Stimulated activated naive CD8-positive, alpha-beta T cell treated with anti-CD3 and anti-CD28 coated beads, Interleukin-15, amount 100 ng/mL, for 72 hours (primary cell): ENCODE results near the gene FAM72A.
A peak's percentile ranks its signal among the peaks of the same experiment; 100 is the strongest.
"Not testable (repeated sequence)": the region's sequence is repeated elsewhere in the genome, so short reads cannot be mapped to it uniquely, and the experiment has no call there.

Experiments
- ATAC-seq: fragments of 150-1000 bp; cut with Tn5 transposase; 2 replicates; pipeline ENCODE4 v1.10.0; 2021; ENCODE audit warnings: mild to moderate bottlenecking, moderate library complexity
- DNase-seq, 2 donors: peaks; one replicate each; pipeline ENCODE4 v3.0.0; 2021 to 2022
- H3K27ac Mint-ChIP-seq, 2 donors: one replicate each; pipeline ENCODE4 v1.8.0; 2022; ENCODE audit warnings: mild to moderate bottlenecking in 2 of 2, mixed read lengths in 2 of 2, moderate library complexity in 2 of 2
- H3K27me3 Mint-ChIP-seq: one replicate; pipeline ENCODE4 v1.8.0; 2022; ENCODE audit warnings: mixed read lengths
- H3K4me1 Mint-ChIP-seq: one replicate; pipeline ENCODE4 v1.8.0; 2022; ENCODE audit warnings: mild to moderate bottlenecking, mixed read lengths
- H3K4me3 Mint-ChIP-seq, 2 donors: one replicate each; pipeline ENCODE4 v1.8.0; 2022; ENCODE audit warnings: mild to moderate bottlenecking in 2 of 2, mixed read lengths in 2 of 2, moderate library complexity in 1 of 2
- H3K9me3 Mint-ChIP-seq, 2 donors: one replicate each; pipeline ENCODE4 v1.8.0; 2022; ENCODE audit warnings: mixed read lengths in 2 of 2

FAM72A gene

GRCh38 chr1:206220332-206221000 is 17.8 kb upstream of the FAM72A start:
- H3K27me3 Mint-ChIP-seq, H3K4me3 Mint-ChIP-seq, ATAC-seq, H3K27ac Mint-ChIP-seq, DNase-seq, H3K4me1 Mint-ChIP-seq, H3K9me3 Mint-ChIP-seq: not testable (repeated sequence)

GRCh38 chr1:206219514-206220331 is 17.1 kb upstream of the FAM72A start:
- DNase-seq, H3K4me3 Mint-ChIP-seq, H3K27ac Mint-ChIP-seq, H3K27me3 Mint-ChIP-seq, H3K9me3 Mint-ChIP-seq, ATAC-seq, H3K4me1 Mint-ChIP-seq: not testable (repeated sequence)

- not testable (repeated sequence) for DNase-seq, H3K4me1 Mint-ChIP-seq, H3K27ac Mint-ChIP-seq, H3K9me3 Mint-ChIP-seq, ATAC-seq, H3K27me3 Mint-ChIP-seq, H3K4me3 Mint-ChIP-seq
Measured at GRCh38 chr1:206218765-206219164, 16.1 kb upstream of the FAM72A start.

GRCh38 chr1:206218285-206218684 is 15.6 kb upstream of the FAM72A start:
- not testable (repeated sequence) for H3K27me3 Mint-ChIP-seq, H3K4me1 Mint-ChIP-seq, DNase-seq, ATAC-seq, H3K4me3 Mint-ChIP-seq, H3K27ac Mint-ChIP-seq, H3K9me3 Mint-ChIP-seq

GRCh38 chr1:206215600-206216392 is 13.2 kb upstream of the FAM72A start:
- not testable (repeated sequence) for H3K4me3 Mint-ChIP-seq, H3K27me3 Mint-ChIP-seq, H3K9me3 Mint-ChIP-seq, ATAC-seq, H3K4me1 Mint-ChIP-seq, H3K27ac Mint-ChIP-seq, DNase-seq

- H3K27me3 Mint-ChIP-seq, DNase-seq, H3K27ac Mint-ChIP-seq, H3K4me3 Mint-ChIP-seq, H3K4me1 Mint-ChIP-seq, ATAC-seq, H3K9me3 Mint-ChIP-seq: not testable (repeated sequence)
Measured at GRCh38 chr1:206210802-206211201, 8.2 kb upstream of the FAM72A start.

- H3K27me3 Mint-ChIP-seq, H3K4me1 Mint-ChIP-seq, H3K9me3 Mint-ChIP-seq, H3K4me3 Mint-ChIP-seq, H3K27ac Mint-ChIP-seq, DNase-seq, ATAC-seq: not testable (repeated sequence)
Measured at GRCh38 chr1:206205569-206205968, 2.9 kb upstream of the FAM72A start.

- H3K27ac Mint-ChIP-seq, H3K9me3 Mint-ChIP-seq, H3K27me3 Mint-ChIP-seq, H3K4me1 Mint-ChIP-seq, ATAC-seq: not testable (repeated sequence)
- DNase-seq: peak; percentile 9 to 10
- H3K4me3 Mint-ChIP-seq: peak overlapping the region; percentile 45 to 82
Measured at GRCh38 chr1:206204871-206205270, 2.2 kb upstream of the FAM72A start.

GRCh38 chr1:206204159-206204511 is 1.5 kb upstream of the FAM72A start:
- not testable (repeated sequence) for ATAC-seq, H3K27ac Mint-ChIP-seq, DNase-seq, H3K4me1 Mint-ChIP-seq, H3K9me3 Mint-ChIP-seq, H3K27me3 Mint-ChIP-seq
- peak overlapping the region; percentile 74 to 79 for H3K4me3 Mint-ChIP-seq

- ATAC-seq: peak; percentile 29
- DNase-seq: peak; percentile 63 to 68
- not testable (repeated sequence) for H3K9me3 Mint-ChIP-seq, H3K4me1 Mint-ChIP-seq, H3K27me3 Mint-ChIP-seq
- H3K4me3 Mint-ChIP-seq: peak within 1 kb of the TSS; percentile 87 to 89
- peak within 1 kb of the TSS; percentile 57 to 74 for H3K27ac Mint-ChIP-seq
Measured at GRCh38 chr1:206203364-206204158, 922 bp upstream of the FAM72A start, which contains the start of gene SRGAP2. SRGAP2 (plus strand) TSS chr1:206203541; CDS start chr1:206205971, 2,430 bp downstream.

GRCh38 chr1:206196748-206197424 is 5.8 kb downstream of the FAM72A start:
- not testable (repeated sequence) for H3K27me3 Mint-ChIP-seq, ATAC-seq, H3K4me1 Mint-ChIP-seq, H3K27ac Mint-ChIP-seq, H3K4me3 Mint-ChIP-seq, DNase-seq, H3K9me3 Mint-ChIP-seq

GRCh38 chr1:206195182-206195581 is 7.5 kb downstream of the FAM72A start:
- H3K4me3 Mint-ChIP-seq, H3K4me1 Mint-ChIP-seq, H3K27me3 Mint-ChIP-seq, H3K27ac Mint-ChIP-seq, DNase-seq, ATAC-seq, H3K9me3 Mint-ChIP-seq: not testable (repeated sequence)

- not testable (repeated sequence) for H3K4me1 Mint-ChIP-seq, ATAC-seq, H3K27ac Mint-ChIP-seq, DNase-seq, H3K4me3 Mint-ChIP-seq, H3K27me3 Mint-ChIP-seq, H3K9me3 Mint-ChIP-seq
Measured at GRCh38 chr1:206186826-206187225, 15.8 kb downstream of the FAM72A start.

GRCh38 chr1:206185778-206186177 is 16.9 kb downstream of the FAM72A start:
- not testable (repeated sequence) for H3K9me3 Mint-ChIP-seq, H3K27ac Mint-ChIP-seq, H3K27me3 Mint-ChIP-seq, DNase-seq, H3K4me3 Mint-ChIP-seq, H3K4me1 Mint-ChIP-seq, ATAC-seq

GRCh38 chr1:206183788-206184187 is 18.9 kb downstream of the FAM72A start:
- DNase-seq, H3K9me3 Mint-ChIP-seq: not testable (repeated sequence)

More at GRCh38 chr1:206183788-206184187, 18.9 kb downstream of the FAM72A start:
- not testable (repeated sequence) for H3K27me3 Mint-ChIP-seq, H3K27ac Mint-ChIP-seq, H3K4me3 Mint-ChIP-seq, H3K4me1 Mint-ChIP-seq, ATAC-seq
